COLO829 (cell line): ENCODE results near the gene RNF114.

Experiments used
- DNase-seq: peaks from one replicate; pipeline ENCODE4 v3.0.0; 2012; ENCODE audit warnings: low spot score

The RNF114 gene

GRCh38 chr20:49904440-49905214 is 31.6 kb upstream of the RNF114 start:
- no peak for DNase-seq

- no peak for DNase-seq
Observed at GRCh38 chr20:49905415-49906091, 30.6 kb upstream of the RNF114 start.

DNA sequence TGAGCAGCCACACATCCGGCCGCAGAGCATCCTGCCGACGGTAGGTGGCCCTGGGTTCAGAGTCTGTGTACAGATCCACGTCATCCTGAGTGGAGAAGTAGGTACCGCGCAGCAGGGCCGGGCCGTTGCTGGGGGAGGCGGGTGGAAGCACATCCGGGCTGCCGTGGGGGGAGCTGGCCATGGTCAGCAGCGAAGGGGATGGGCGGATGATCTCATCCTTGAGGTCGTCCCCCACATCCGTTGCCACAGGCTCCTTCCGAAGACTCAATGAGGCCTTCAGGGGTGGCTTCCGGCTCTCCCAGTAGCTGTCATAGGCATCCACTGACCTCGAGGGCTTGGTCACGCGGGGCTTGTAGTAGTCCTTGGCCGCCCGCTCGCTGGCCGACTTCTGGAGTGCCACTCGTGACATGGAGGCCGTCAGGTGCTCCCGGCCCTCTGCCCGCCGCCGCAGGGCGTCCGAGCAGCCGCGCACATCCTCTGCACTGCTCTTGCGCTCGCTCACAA is 30.0 kb upstream of the RNF114 start:
- peak; percentile 89 for DNase-seq

DNA sequence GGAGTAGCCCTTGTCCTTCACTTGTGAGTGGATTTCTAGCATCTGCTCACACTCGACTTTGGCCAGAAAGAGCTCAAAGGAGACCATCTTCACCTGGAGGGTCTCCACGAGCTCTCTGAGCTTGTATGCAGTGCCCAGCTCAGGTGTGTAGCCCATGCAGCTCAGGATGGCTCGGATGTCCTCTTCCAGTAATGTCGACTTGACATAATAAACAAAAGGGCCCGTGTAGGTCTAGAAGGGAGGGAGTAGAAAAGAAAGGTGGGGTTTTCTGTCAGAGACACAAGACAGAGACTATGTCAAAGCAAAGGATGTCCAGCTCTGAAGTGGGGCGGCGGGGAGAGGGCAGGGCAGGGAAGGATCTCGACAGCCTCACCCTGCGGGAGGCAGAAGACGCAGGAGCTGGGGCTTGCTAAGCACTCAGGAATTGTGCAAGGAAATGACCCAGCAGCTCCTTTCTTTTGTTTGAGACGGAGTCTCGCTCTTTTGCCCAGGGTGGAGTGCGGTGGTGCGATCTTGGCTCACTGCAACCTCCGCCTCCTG is 29.5 kb upstream of the RNF114 start:
- DNase-seq, result no peak

- no peak for DNase-seq
Observed at GRCh38 chr20:49907405-49908257, 28.6 kb upstream of the RNF114 start.

DNA sequence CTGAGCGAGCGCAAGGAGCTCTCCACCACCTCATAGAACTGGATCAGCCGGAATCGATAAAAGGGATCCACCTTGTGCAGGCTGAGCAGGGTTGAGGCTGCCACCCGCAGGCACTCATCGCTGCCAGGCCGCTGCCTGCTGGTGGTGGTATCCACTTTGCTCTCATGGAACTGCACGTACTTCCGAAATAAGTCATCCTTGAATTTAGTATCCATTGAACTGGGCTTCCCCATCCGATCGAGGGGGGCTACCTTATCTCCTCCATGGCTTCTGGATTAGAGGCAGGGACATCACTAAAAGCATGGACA is 28.0 kb upstream of the RNF114 start:
- DNase-seq, result no peak

GRCh38 chr20:49909499-49910339 is 26.5 kb upstream of the RNF114 start:
- no peak for DNase-seq

GRCh38 chr20:49910340-49910706 is 25.9 kb upstream of the RNF114 start:
- DNase-seq, result no peak

GRCh38 chr20:49913399-49914047 is 22.7 kb upstream of the RNF114 start:
- DNase-seq, result no peak

GRCh38 chr20:49914310-49915117 is 21.7 kb upstream of the RNF114 start:
- no peak for DNase-seq

DNA sequence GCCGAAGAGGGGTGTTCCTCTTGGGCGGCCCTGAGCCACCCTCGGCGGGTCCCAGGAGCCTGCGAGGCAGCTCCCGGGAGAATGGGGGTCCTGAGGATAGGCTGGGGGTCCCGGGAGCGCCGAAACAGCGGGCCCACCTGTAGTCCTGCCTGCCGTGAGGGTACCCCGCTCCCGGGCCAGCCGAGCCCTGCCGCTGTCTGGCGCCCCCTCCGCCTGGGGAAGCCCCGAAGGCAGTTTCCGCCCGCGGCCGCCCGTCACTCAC is 21.1 kb upstream of the RNF114 start:
- no peak for DNase-seq

DNA sequence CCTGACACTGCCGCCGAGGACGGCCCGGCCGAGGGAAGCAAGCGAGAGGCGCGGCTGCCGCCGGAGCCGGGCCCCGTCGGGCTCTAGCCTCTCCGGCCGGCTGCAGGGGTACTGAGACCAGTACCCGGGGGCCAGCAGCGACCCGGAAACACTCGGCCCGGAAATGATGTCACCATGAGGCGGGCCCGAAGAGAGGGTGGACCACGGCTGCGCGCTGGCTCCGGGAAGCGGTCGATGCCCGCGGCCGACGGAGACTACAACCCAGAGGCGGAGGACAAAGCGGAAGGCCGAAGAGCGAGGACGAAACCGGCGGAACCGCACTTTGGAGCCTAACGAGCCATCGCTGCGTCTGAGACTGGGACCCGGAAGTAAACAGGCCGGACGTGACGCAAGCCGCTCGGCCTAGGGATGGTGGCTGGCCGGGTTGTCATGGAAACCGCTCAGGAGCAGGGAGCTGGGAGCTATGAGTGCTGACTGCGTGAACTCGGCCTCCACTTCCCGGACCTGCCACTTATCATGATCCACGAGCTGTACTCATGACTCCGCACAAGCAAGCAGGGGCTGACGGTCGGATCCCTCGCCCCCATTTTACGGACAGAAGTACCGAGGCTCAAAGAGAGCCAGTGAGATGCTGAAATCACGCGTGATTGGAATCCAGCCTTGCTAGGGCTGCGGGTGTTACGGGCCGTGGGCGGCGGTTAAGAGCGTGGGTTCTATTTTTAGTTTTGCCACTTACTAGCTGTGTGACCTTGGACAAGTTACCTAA is 20.6 kb upstream of the RNF114 start, which contains the start of gene SPATA2:
SPATA2 (minus strand) TSS at position 150 of the 766 bp plus-strand sequence. CDS start 7,039 bp downstream, outside the sequence.
- DNase-seq, result peak; percentile 96

DNA sequence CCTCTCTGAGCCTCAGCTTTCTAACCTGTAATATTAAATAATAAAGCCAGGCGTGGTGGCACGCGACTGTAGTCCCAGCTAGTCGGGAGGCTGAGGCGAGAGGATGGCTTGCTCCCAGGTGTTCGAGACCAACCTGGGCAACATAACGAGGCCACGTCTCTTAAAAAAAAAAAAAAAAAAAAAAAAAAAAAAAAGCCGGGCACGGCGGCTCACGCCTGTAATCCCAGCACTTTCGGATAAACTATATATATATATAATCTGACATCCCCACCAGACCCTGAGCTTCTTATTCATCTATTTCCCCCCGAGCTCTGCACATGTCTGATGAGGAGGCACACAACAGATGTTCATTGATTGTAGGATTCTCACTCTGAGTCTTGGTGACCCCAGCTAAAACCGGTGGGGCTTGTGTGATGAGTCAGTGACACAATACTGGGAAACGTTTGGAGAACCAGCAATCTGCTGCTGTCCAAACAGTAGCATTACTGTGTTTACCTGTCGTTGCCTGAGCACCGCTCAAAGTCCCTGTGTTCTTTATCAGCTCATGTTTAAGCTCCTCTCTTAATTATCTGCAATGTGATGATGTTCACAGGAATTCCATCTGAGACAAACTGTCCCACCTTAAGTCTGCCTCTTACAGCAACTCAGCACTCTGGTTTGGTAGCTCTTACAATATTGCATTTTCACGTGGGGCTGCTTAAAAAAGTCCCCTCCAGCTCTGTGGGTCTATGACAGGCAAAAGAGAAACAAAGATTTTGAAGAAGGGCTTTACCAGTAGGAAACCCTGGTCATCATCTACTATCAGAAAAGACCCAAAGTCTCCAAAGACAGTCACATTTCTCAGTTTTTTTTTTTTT is 19.8 kb upstream of the RNF114 start:
- peak; percentile 87 for DNase-seq

DNA sequence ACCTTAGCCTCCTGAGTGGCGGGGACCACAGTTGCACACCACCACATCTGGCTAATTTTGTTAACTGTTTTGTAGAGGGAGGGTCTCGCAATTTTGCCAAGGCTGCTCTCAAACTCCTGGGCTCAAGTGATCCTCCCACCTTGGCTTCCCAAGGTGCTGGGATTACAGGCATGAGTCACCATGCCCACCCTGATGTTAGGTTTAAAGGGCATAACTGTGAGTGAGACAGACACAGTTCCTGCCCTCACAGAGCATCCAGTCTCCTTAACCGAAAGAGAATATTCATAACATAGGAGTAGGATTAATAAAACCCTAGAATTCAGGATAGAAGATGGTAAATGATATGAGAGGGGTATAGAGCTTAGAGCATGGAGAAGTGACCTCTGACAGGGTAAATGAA is 17.8 kb upstream of the RNF114 start:
- DNase-seq, result no peak

DNA sequence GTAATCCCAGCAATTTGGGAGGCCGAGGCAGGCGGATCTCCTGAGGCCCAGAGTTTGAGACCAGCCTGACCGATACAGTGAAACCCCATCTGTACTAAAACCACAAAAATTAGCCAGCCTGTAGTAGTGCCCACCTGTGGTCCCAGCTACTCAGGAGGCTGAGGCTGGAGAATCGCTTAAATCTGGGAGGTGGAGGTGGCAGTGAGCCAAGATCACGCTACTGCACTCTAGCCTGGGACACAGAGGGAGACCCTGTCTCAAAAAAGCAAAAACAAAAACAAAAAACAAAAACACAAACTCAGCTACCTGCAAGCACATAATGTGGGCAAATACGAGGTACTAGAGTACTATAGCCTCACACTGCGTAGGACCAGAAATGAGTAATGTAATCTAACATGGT is 17.2 kb upstream of the RNF114 start:
- no peak for DNase-seq

DNA sequence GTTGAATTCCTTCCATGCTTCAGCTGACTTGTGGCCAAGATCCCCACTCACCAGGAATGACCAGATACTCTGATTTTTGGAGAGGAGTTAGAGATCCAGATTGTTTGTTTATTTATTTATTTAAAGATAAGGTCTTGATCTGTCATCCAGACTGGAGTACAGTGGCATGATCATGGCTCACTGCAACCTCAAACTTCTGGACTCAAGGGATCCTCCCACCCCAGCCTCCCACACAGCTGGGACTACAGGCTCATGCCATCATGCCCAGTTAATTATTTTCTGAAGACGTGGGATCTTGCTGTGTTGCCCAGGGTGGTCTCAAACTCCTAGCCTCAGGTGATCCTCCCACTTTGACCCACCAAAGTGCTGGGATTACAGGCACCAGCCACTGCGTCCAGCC is 16.7 kb upstream of the RNF114 start:
- DNase-seq, result no peak

DNA sequence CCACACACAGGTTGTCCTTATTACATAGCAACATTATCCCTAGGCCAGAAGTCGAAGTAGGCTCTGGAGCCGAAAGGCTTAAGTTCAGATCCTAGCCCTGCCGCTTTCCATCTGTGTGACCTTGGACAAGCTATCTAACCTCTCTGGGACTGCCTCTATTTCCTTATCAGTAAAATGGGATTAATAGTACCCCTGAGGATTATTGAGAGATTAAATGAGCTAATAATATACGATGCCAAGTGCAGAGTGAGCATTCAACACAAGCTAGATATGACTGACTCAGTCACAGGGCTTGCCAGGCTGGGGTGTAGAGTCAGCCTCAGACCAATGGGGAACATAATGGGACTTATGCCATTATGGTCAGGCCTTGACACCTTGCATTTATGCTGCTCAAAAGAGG is 11.9 kb upstream of the RNF114 start:
- DNase-seq, result no peak

GRCh38 chr20:49925901-49926454 is 10.2 kb upstream of the RNF114 start:
- DNase-seq, result no peak
